Sciatic nerve (tissue), 2 donors: ENCODE results near the gene OSBPL3. TPM values are rescaled to one million over a fixed set of nuclear protein-coding genes. Genes with fewer than 3 reads are reported as not detected.
A peak's percentile ranks its signal among the peaks of the same experiment; 100 is the strongest.
"Not testable (repeated sequence)": the region's sequence is repeated elsewhere in the genome, so short reads cannot be mapped to it uniquely, and the experiment has no call there.

Experiments used
- ATAC-seq: fragments of 200-7000 bp; cut with Tn5 transposase; one replicate; pipeline ENCODE4 v1.9.1; 2020; ENCODE audit warnings: mild to moderate bottlenecking, moderate library complexity
- DNase-seq: peaks from one replicate; pipeline ENCODE4 v3.0.0-alpha.2; 2020; ENCODE audit warnings: low spot score
- intact Hi-C: fragments of 100-400 bp; cut with DNase I; formaldehyde crosslinking; loops from one replicate; pipeline ENCODE4 v1.14.2; 2022
- total RNA-seq: library from RNA; stranded (reverse); fragmentation: NEBNext Ultra II Directional; extraction: Animal tissue kit (Norgen Biotek cat#: 25700); gene quantifications from one replicate; pipeline ENCODE4 v1.2.1, GENCODE V29; 2021
- donor health status: DM: no; HTN: no; CAD: no.
- donor health status: DM: no; HTN: no; CAD: no.

OSBPL3 gene
- total RNA-seq: 11.0 TPM

GRCh38 chr7:24979863-24980533 is at the start of gene OSBPL3:
TSS of gene OSBPL3 (minus strand) at chr7:24980178. CDS start at chr7:24892472, 87,706 bp downstream.
- DNase-seq (peak; percentile 96), ATAC-seq (peak; percentile 99)
- intact Hi-C loops: no loop called here

GRCh38 chr7:25029075-25029474 is 49.1 kb upstream of the OSBPL3 start:
- DNase-seq (no peak), ATAC-seq (no peak)
- intact Hi-C loops: no loop called here

- no peak for DNase-seq
- intact Hi-C loops: no loop called here
- ATAC-seq: no peak
These were observed 48.5 kb upstream of the OSBPL3 start for GRCh38 chr7:25028370-25029021.

GRCh38 chr7:25026156-25026555 is 46.2 kb upstream of the OSBPL3 start:
- intact Hi-C loops: no loop called here
- DNase-seq: no peak
- ATAC-seq: no peak

- ATAC-seq: no peak
These were observed 45.3 kb upstream of the OSBPL3 start for GRCh38 chr7:25025218-25025671.

GRCh38 chr7:25024066-25024465 is 44.1 kb upstream of the OSBPL3 start:
- ATAC-seq (no peak), DNase-seq (no peak)
- intact Hi-C loops: no loop called here

More at GRCh38 chr7:25025218-25025671, 45.3 kb upstream of the OSBPL3 start:
- intact Hi-C loops: no loop called here
- no peak for DNase-seq

- DNase-seq, intact Hi-C loops, ATAC-seq: not testable (repeated sequence)
These were observed 37.7 kb upstream of the OSBPL3 start for GRCh38 chr7:25017671-25018070.

GRCh38 chr7:25014756-25015155 is 34.8 kb upstream of the OSBPL3 start:
- ATAC-seq: no peak
- DNase-seq: no peak
- intact Hi-C loops: no loop called here

- ATAC-seq, intact Hi-C loops, DNase-seq: not testable (repeated sequence)
These were observed 32.7 kb upstream of the OSBPL3 start for GRCh38 chr7:25012710-25013109.

GRCh38 chr7:25012254-25012653 is 32.3 kb upstream of the OSBPL3 start:
- intact Hi-C loops: no loop called here
- ATAC-seq (no peak), DNase-seq (no peak)

GRCh38 chr7:25009257-25009656 is 29.3 kb upstream of the OSBPL3 start:
- no peak for ATAC-seq
- no peak for DNase-seq
- intact Hi-C loops: no loop called here

GRCh38 chr7:25007668-25008067 is 27.7 kb upstream of the OSBPL3 start:
- ATAC-seq: no peak
- intact Hi-C loops: no loop called here
- no peak for DNase-seq

GRCh38 chr7:25006276-25006675 is 26.3 kb upstream of the OSBPL3 start:
- ATAC-seq: no peak
- no peak for DNase-seq
- intact Hi-C loops: no loop called here

- ATAC-seq (no peak), DNase-seq (no peak)
- intact Hi-C loops: no loop called here
These were observed 25.7 kb upstream of the OSBPL3 start for GRCh38 chr7:25005658-25006057.

- intact Hi-C loops: no loop called here
- no peak for ATAC-seq
These were observed 22.8 kb upstream of the OSBPL3 start for GRCh38 chr7:25002786-25003185.

GRCh38 chr7:24995466-24995865 is 15.5 kb upstream of the OSBPL3 start:
- DNase-seq (no peak), ATAC-seq (no peak)
- intact Hi-C loops: no loop called here

More at GRCh38 chr7:25002786-25003185, 22.8 kb upstream of the OSBPL3 start:
- no peak for DNase-seq

- ATAC-seq (no peak), DNase-seq (no peak)
- intact Hi-C loops: no loop called here
These were observed 12.3 kb upstream of the OSBPL3 start for GRCh38 chr7:24992314-24992713.

GRCh38 chr7:24991353-24991752 is 11.4 kb upstream of the OSBPL3 start:
- DNase-seq (no peak), ATAC-seq (no peak)
- intact Hi-C loops: no loop called here

- intact Hi-C loops: no loop called here
- ATAC-seq (no peak), DNase-seq (no peak)
These were observed 7.4 kb upstream of the OSBPL3 start for GRCh38 chr7:24987331-24987842.

GRCh38 chr7:24982917-24983316 is 2.9 kb upstream of the OSBPL3 start:
- DNase-seq (no peak), ATAC-seq (no peak)
- intact Hi-C loops: no loop called here
